ENCODE measurements around the gene SIM1.

SIM1 gene

DNA sequence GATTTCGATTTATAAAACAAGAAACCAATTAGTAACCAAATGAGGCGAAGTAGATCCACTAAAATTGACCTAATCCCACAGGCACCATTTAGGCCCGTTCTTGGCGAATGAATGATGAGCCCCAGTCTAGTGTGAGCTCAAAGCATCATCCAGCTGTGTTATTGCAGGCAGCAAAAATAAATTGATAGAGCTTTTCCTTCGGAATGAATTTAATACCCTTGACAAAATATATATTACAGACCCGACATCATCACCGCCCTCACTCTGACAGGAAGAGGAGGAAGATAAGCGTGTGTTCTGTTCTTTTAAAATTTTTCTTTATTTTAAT lies 7.8 kb downstream of the SIM1 start:
- no peak for DNase-seq (ENCODE audit: low read depth)

DNA sequence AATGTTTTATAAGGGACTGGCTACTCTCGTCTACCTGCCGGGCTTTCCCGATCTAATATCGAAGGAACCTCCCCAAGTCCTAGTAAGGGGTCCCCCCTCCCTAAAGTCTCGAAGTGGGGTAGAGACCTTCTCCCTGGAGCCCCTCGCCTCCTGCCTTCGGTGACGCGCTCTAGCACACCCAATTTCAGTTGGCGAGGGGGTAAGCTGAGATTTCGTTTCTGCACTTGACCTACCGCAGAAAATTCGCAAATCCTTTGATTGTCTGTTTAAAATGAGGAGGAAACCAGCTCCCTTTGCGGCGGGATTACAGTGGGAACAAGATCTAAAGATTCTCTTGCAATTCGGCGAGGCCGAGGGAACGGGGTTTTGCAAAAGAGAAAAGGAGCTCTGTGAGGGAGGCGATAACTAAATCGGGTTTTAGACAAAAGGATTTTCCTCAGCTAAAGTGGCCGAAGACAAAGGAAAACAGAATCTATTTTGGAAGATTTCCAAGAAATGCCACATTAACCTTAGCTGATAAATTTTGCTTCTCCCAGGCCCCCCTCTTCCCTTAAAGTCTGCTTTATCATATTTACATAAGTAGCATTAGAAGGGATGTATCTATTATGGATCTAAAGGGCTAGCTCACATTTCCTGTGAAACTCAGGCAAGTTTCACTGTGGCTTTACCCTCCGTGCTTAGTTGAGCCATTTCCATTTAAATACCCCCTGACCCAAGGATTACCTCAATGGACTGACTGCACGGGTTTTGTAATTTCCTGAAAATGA lies 8.4 kb downstream of the SIM1 start:
- no peak for DNase-seq (ENCODE audit: low read depth)

DNA sequence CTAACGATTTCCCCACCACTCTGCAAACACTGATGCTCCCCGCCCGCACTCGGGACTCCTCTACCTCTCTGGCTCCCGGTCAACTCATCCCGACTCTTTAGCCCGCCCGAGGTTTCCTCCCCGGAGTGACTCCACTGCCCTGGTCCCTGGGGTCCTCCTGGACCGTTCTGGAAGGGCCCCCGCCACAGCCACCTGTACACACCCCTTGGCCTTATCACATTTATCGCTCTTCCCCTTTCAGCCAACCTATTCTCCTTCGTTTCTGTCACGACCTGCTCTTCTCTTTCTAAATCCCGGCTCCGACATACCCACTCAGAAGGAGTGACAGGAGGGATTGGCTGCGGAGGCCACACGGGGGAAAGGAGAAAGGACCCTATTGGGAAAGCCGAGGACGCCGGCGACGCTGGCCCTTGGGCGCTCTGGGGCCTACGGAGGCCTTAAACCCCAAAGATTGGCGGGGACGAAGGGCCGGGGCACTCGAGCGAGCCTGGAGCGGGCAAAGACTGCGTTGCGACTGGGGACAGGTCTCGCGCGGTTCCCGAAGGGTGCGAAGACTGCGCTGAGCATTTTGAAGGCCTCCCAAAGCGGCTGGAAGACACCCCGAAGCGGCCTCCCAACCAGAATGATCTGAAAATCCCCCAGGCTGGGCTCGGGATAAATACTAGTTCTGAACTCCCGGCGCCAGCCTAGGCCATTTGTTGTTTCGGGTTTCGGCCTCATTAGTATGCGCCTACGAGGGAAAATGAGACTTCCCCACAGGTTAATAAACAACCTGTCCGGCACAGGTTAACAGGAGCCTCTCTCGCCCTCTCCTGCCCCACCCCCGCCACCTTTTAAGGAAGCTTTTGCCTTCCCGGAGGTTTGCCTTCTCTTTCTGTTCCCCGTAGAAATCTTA lies 9.2 kb downstream of the SIM1 start:
- DNase-seq (ENCODE audit: low read depth): no peak

DNA sequence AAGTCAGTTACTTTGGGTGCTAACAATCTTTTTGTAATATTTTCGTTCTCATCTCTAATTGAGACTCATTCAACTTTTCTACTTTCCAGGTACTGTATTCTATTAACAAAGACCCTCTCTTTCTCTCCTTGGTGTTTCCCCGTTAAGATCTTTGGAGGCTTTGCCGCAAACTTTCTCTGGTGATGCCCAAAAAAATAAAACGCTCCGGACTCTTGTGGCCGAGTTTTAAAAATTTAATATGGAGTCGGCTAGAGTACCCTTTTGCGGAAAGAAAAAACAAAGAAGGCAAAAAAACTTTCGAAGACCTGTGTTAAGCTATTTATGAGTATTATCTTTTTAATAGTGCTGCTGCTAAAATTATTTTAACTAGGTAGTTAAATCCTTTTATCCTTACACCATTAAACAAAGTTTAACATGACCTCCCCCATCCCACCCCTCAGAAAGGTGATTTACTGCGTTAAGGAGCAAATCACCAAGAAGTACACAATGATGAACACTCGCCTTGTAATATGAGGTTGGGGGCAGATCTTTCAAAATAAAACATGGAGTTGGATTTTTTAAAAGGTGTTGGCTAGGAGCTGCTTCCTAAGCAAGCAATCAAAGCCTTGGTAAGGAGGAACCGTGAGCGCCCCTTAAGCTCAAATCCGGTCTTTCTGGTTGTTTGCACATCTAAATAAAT lies 10.0 kb downstream of the SIM1 start:
- no peak for DNase-seq (ENCODE audit: low read depth)

GRCh38 chr6:100453701-100454521 lies 10.8 kb downstream of the SIM1 start:
- DNase-seq (ENCODE audit: low read depth): no peak

DNA sequence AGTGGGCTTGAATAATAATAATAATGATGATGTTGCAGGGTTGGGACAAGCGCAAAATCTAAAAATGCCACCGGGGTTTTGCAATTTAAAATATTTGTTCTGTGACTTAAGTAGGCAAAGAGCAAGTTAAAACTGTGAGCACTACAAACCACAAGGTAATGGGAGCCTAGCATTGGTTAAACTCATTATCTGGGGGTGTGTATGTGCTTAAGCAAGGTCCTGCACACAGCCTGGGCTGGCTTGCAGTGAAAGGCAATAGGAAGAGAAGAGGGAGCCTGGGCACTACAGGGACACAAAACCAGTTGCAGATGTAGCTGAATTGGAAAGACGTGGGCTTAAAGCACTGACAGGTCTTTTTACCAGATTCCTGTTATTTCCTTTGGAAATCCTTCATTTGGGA lies 11.7 kb downstream of the SIM1 start:
- no peak for DNase-seq (ENCODE audit: low read depth)

DNA sequence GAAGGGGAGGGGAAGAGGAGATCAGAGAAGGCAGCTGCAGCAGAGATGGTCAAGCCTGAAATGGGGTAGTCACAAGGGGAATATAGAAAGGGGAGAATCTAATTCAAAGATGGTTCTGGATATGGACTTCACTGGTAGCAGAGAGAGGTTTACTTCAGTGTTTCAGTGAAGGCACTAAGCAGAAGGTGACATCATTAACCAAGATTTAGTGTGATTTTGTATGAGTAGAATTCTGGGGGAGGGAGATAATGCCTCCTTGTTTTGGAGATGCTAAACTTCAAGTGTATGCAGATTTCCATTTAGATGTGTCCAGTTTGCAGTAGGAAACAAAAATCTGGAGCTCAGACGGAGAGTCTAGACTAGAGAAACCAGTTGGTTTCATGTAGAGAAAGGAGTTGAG lies 13.1 kb downstream of the SIM1 start:
- DNase-seq (ENCODE audit: low read depth): no peak

DNA sequence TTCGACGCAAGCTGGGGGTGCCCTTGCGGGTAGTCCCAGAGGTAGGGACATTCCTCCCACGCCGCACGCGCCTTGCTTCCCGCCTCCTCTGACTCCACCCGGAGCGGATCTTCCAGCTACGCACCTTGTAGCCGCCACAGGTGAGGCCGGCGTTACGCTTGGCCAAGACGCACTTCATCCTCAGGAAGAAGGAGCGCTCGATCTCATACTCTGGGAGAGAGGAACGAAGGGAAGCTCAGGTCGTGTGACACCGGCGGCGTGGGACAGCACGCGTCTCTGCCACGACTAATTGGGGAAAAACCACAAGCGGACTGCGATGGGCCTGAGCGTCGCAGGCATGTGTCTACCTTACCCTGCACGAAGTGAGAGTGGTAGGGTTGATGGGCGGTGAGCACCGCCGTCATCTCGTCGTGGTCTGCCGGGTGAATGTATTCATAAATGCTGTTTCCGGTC lies 15.5 kb downstream of the SIM1 start:
- DNase-seq (ENCODE audit: low read depth): no peak

- DNase-seq (ENCODE audit: low read depth): no peak
These were observed 16.6 kb downstream of the SIM1 start for GRCh38 chr6:100447900-100448748.

DNA sequence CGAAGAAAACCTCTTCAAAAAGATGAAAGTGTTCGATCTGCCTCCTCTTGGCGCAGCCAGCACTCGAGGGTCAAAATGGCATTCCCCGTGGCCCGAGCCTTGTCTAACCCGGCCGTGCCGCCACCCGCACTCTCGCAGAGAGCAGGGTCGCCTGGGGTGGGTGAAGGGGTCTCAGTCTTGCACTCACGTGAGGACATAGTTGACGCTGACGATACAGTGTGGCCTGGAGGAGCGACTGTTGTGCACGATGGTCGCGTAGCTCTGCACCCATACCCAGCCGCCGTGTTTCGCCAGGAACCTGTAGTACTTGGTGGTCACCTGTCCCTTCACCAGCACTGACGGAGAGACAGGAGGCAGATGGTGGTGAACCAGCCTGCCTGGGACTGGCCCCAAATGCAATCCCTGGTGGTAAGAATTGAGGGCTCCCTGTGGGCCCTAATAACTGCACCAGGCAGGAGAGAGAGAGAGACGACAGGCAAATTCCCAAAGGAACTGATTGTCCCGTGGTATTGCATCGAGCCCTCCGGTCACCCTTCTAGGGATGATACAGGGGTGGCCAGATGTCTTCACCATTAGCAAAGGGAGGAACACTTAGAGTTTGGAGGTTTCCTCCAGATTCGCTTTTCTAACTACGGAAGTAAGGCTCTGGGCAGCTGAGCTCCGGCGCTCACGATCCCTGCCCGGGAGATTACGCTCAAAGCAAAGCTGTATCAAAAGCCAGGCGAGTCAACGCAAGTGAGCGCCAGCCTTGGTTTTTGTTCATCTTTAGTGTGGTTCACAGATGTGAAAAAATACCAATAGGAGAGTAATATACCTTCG lies 17.4 kb downstream of the SIM1 start:
- no peak for DNase-seq (ENCODE audit: low read depth)

- no peak for DNase-seq (ENCODE audit: low read depth)
These were observed 18.3 kb downstream of the SIM1 start for GRCh38 chr6:100446115-100447080.

DNA sequence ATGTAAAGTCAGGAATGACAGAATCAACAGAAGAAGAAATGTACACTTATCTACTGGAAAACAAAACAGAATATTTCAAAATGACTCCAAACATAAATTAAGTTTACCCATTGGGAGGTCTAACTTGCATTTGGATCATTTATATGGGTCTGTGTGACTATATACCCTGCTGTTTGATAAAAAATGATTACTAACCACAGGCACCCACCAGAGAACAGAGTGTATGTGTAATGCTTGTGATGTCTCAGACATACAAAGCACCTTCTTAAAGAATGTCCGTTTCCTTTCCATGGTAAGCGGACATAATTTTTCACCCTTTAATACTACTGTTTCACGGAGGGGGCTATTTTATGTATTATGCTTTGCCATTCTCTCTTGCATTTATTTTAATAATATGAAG lies 19.2 kb downstream of the SIM1 start:
- DNase-seq (ENCODE audit: low read depth): no peak

DNA sequence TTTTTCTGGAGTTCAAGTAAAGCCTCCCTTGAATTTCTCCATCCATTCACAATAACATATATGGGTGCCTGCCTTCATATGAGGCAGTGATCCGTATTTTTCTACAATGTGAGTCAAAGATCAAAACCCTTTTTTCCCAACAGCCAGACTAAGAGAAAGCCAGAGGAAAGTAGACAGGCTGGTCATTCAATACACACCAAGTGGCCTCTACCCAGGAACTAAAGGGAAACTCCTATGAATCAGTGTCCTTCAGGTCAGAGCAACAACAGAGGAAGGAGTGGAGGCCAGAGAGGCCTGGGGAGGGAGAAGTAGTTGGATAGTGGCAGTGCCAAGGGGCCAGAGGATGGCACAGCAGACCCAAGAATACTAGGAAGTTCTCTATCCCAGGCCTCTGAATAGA lies 23.8 kb downstream of the SIM1 start:
- no peak for DNase-seq (ENCODE audit: low read depth)

- no peak for DNase-seq (ENCODE audit: low read depth)
These were observed 29.4 kb downstream of the SIM1 start for GRCh38 chr6:100435299-100435698.

GRCh38 chr6:100433726-100434435 lies 30.8 kb downstream of the SIM1 start:
- no peak for DNase-seq (ENCODE audit: low read depth)

DNA sequence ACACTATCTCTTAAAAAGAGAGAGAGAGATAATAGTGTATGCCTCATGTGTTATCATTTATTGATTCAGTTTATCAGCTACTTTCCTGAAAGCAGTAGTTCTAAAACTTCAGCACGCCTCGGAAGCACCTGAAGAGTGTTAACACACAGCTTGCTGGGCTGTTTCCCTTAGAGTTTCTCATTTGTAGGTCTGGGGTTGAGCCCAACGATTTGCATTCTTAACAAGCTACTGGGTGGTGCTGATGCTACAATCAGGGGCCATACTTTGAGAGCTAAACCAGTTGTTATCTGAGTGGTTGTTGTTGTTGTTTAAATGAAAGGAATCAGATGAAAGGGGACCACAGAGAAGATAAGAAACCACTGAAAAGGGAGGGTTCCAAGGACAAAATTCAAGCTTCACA lies 32.6 kb downstream of the SIM1 start:
- no peak for DNase-seq (ENCODE audit: low read depth)

- no peak for DNase-seq (ENCODE audit: low read depth)
These were observed 33.8 kb downstream of the SIM1 start for GRCh38 chr6:100430962-100431361.

- no peak for DNase-seq (ENCODE audit: low read depth)
These were observed 37.3 kb downstream of the SIM1 start for GRCh38 chr6:100427452-100427851.
